Lung (tissue), 12 donors: Measurements from ENCODE around the gene EBF3. TPM values are rescaled to one million over a fixed set of nuclear protein-coding genes. Genes with fewer than 3 reads are reported as not detected.
A peak's percentile ranks its signal among the peaks of the same experiment; 100 is the strongest.

ENCODE experiments used
- ATAC-seq: fragments of 200-7000 bp; cut with Tn5 transposase; one replicate; pipeline ENCODE4 v1.9.1; 2020; ENCODE audit warnings: moderate number of reproducible peaks; ENCODE audit not compliant: insufficient read depth, low FRiP score
- DNase-seq, 3 donors: peaks; one replicate each; pipeline ENCODE4 v3.0.0-alpha.2; 2013 to 2017
- H3K27ac ChIP-seq, 2 donors: one replicate each; pipeline ENCODE4 v1.5.1; 2013; ENCODE audit warnings: mild to moderate bottlenecking in 2 of 2, moderate library complexity in 2 of 2, control low read depth in 1 of 2, inconsistent platforms in 1 of 2, low read depth in 1 of 2, low read length in 1 of 2
- H3K27me3 ChIP-seq, 3 donors: one replicate each; pipeline ENCODE4 v1.5.1; 2013; ENCODE audit warnings: low read length in 2 of 3; ENCODE audit not compliant: control insufficient read depth in 3 of 3, insufficient read depth in 3 of 3
- H3K36me3 ChIP-seq, 4 donors: one replicate each; pipeline ENCODE4 v1.5.1; 2013; ENCODE audit warnings: low read length in 4 of 4, mild to moderate bottlenecking in 1 of 4, moderate library complexity in 1 of 4; ENCODE audit not compliant: control insufficient read depth in 4 of 4, insufficient read depth in 4 of 4
- H3K4me1 ChIP-seq, 5 donors: one replicate each; pipeline ENCODE4 v1.5.1; 2013; ENCODE audit warnings: low read length in 5 of 5, mild to moderate bottlenecking in 2 of 5, moderate library complexity in 1 of 5; ENCODE audit not compliant: control insufficient read depth in 5 of 5, insufficient read depth in 5 of 5
- H3K4me3 ChIP-seq: one replicate; pipeline ENCODE4 v1.5.1; 2013; ENCODE audit warnings: mild to moderate bottlenecking, control low read depth, moderate library complexity
- H3K9ac ChIP-seq, 2 donors: one replicate each; pipeline ENCODE4 v1.5.1; 2013; ENCODE audit warnings: low read length in 2 of 2, control low read depth in 1 of 2; ENCODE audit not compliant: insufficient read depth in 1 of 2
- H3K9me3 ChIP-seq, 4 donors: one replicate each; pipeline ENCODE4 v1.5.1; 2013; ENCODE audit warnings: low read length in 3 of 4, mild to moderate bottlenecking in 1 of 4, moderate library complexity in 1 of 4; ENCODE audit not compliant: control insufficient read depth in 4 of 4, insufficient read depth in 3 of 4
- WGBS, 2 donors: extraction: QIAGEN DNeasy Blood & Tissue Kit; methylation state at CpG; one replicate each; pipeline ENCODE4 v1.1.7; 2013; 5-methylcytosine and 5-hydroxymethylcytosine counted together
- polyA plus RNA-seq, 2 donors: library from polyadenylated mRNA; stranded (reverse); fragments of 200-250 nt; gene quantifications; one replicate each; pipeline ENCODE4 v1.2.1, GENCODE V29; 2013
- total RNA-seq, 2 donors: library from RNA; depleted of rRNA in 1 of 2; stranded (reverse); fragments of >200 nt in 1 of 2; gene quantifications; one replicate each; pipeline ENCODE4 v1.2.1, GENCODE V29; 2014 to 2021
- TF ChIP-seq, protein P1 (sequence below): IDR thresholded peaks from 2 replicates; pipeline ENCODE4 v1.5.1; 2012; ENCODE audit warnings: mild to moderate bottlenecking; ENCODE audit errors: control extremely low read depth, extremely low read depth
- donor health status: control.
- donor health status: control.
- donor health status: Bipolar disorder and iron deficiency.
- donor health status: healthy.
- donor health status: DM: yes; HTN: yes; CAD: no.

Gene EBF3
- total and polyA plus RNA-seq, 4 donors, result 0.06 to 1.1 (median 0.08) TPM; not detected in 1

DNA sequence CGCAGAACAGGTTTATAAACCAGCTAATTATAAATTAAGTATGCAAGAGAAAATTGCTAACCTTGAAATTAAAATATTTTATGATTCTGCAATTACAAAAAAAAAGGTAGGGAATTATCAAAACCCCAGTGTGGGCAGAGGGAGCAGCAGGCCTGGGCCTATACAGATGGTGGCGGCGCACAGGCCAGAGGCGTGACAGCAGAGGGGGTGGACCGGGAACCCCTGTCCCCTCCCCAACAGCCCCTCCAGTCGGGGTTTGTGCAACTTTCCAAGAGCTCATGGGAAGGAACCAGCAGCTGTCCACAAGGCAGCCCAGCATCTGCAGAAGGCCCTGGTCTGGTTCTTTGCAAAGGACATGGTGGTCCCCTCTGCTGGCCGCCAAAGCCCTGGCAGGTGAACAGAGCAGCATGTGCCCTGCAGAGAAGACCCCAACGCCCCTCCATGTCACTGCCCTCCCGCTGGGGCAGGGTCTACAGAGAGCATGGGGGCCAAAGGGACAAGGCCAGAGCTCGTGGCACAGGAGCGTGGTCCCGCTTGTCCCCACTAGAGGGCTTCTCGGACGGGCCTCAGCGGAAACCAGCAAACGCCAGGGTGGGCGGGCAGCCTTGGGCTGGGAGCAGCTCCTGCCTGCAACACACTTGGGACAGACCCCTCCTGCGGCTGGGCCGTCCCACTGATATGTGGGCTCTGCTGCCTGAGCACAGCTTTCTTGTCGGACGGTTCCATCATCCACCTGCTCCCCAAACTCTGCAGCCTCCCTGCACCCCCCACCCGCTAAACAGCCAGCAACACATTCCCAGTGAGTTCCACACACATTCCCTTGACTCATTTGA is 75.1 kb downstream of the EBF3 start:
- H3K27ac ChIP-seq, result no peak overlapping the region
- H3K27me3 ChIP-seq, result peaks cover 0 to 54% (median 20%) of the 10 kb centered on the region in 3 donors
- H3K9me3 ChIP-seq, result no peaks in the 10 kb centered on the region
- no peaks in the 10 kb centered on the region for H3K36me3 ChIP-seq
- WGBS, 2 donors, result 46 to 48% methylated on average over 22 of the region's 22 CpGs
- ATAC-seq (no peak), DNase-seq (peak; percentile 50 to 69 (median 62))
- peaks cover 0 to 3% (median 0%) of the 10 kb centered on the region in 5 donors for H3K4me1 ChIP-seq
- TF ChIP-seq, protein P1, sequence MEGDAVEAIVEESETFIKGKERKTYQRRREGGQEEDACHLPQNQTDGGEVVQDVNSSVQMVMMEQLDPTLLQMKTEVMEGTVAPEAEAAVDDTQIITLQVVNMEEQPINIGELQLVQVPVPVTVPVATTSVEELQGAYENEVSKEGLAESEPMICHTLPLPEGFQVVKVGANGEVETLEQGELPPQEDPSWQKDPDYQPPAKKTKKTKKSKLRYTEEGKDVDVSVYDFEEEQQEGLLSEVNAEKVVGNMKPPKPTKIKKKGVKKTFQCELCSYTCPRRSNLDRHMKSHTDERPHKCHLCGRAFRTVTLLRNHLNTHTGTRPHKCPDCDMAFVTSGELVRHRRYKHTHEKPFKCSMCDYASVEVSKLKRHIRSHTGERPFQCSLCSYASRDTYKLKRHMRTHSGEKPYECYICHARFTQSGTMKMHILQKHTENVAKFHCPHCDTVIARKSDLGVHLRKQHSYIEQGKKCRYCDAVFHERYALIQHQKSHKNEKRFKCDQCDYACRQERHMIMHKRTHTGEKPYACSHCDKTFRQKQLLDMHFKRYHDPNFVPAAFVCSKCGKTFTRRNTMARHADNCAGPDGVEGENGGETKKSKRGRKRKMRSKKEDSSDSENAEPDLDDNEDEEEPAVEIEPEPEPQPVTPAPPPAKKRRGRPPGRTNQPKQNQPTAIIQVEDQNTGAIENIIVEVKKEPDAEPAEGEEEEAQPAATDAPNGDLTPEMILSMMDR, result peak; percentile 8
- no peak overlapping the region for H3K4me3 ChIP-seq
- no peak overlapping the region for H3K9ac ChIP-seq

DNA sequence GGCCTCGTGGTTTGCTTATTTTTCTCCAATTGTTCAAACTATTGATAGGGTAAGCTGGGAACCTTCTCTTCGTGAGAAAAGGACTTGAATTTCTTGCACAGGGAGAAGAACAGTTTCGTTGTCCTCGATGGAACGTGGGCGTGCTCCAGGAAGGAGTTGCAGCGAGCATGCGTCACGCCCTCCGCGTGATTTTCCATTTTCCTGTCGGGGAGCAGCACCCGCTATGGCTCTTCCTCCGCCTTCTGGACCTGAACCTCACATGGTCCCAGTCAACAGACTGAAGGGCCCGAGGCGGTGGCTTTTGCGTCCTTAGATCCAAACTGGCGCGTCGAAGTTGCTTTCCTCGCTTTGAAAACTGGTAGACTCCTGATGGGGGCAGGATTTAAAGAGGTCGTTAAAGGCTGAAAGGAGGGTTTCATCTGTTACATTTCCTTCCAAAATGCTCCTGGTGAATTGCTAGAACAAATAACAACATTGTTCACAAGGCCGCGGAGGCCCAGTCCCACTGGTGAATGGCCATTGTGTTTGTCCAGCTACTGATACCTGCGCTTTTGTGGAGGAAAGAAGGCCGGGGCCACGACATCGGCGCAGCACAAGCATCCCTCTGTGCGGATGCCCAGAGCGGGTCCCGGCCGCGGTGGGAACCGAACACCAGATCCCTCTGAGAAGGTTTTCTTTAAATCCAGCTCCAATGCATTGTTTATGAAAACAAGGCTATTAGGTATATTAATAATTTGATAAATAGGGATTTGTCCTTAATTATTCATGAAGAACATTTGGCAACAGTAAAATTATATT is 75.9 kb downstream of the EBF3 start:
- peaks cover 0 to 8% (median 0%) of the 10 kb centered on the region in 5 donors for H3K4me1 ChIP-seq
- DNase-seq (no peak), ATAC-seq (no peak)
- no peak overlapping the region for H3K4me3 ChIP-seq
- no peak overlapping the region for H3K27ac ChIP-seq
- no peaks in the 10 kb centered on the region for H3K36me3 ChIP-seq
- H3K9ac ChIP-seq, result no peak overlapping the region
- WGBS, 2 donors, result 95% methylated on average over 35 of the region's 35 CpGs
- TF ChIP-seq, protein P1, result no peak
- H3K9me3 ChIP-seq, result no peaks in the 10 kb centered on the region
- H3K27me3 ChIP-seq, result peaks cover 0 to 53% (median 18%) of the 10 kb centered on the region in 3 donors

- Histone ChIP-seq H3K27ac (no peak overlapping the region), H3K9ac (no peak overlapping the region), H3K4me1 (peaks cover 0 to 8% (median 0%) of the 10 kb centered on the region in 5 donors), H3K4me3 (no peak overlapping the region), H3K36me3 (no peaks in the 10 kb centered on the region), H3K9me3 (no peaks in the 10 kb centered on the region), H3K27me3 (peaks cover 0 to 54% (median 13%) of the 10 kb centered on the region in 3 donors)
- no peak for ATAC-seq
- DNase-seq, result no peak
- TF ChIP-seq, protein P1, result no peak
- WGBS, 2 donors, result 94 to 97% methylated on average over 13 of the region's 13 CpGs
Observed at GRCh38 chr10:129887381-129887905, 76.6 kb downstream of the EBF3 start.
